GM12874 (cell line): ENCODE data around the gene JAGN1.

Experiments used
- TF ChIP-seq, protein P1 (sequence below): IDR thresholded peaks from 2 replicates; pipeline ENCODE4 v1.5.1; 2011; ENCODE audit warnings: low read depth, mild to moderate bottlenecking, control low read depth, low read length, moderate library complexity; ENCODE audit not compliant: insufficient read depth

The JAGN1 gene

DNA sequence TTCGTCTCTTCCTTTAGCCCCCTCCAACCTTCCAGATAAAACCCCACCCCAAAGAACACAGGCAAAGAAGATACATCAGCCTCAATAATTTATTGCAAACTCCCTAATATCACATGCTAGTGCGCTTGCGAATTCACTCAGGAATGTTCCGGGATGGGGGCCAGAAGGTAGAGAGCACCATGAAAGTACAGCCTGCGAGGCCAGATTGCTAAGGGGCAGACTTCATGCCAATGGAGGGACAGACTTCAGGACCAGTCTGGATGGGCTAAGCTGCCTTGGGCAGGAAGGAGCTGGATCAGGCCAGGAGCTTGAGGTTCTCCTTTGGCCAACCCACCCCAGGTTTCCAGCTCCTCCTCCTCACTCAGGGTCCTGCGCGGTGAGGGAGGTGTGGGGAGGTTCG, 23.8 kb upstream of the JAGN1 start:
- TF ChIP-seq, protein P1, sequence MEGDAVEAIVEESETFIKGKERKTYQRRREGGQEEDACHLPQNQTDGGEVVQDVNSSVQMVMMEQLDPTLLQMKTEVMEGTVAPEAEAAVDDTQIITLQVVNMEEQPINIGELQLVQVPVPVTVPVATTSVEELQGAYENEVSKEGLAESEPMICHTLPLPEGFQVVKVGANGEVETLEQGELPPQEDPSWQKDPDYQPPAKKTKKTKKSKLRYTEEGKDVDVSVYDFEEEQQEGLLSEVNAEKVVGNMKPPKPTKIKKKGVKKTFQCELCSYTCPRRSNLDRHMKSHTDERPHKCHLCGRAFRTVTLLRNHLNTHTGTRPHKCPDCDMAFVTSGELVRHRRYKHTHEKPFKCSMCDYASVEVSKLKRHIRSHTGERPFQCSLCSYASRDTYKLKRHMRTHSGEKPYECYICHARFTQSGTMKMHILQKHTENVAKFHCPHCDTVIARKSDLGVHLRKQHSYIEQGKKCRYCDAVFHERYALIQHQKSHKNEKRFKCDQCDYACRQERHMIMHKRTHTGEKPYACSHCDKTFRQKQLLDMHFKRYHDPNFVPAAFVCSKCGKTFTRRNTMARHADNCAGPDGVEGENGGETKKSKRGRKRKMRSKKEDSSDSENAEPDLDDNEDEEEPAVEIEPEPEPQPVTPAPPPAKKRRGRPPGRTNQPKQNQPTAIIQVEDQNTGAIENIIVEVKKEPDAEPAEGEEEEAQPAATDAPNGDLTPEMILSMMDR = no peak

DNA sequence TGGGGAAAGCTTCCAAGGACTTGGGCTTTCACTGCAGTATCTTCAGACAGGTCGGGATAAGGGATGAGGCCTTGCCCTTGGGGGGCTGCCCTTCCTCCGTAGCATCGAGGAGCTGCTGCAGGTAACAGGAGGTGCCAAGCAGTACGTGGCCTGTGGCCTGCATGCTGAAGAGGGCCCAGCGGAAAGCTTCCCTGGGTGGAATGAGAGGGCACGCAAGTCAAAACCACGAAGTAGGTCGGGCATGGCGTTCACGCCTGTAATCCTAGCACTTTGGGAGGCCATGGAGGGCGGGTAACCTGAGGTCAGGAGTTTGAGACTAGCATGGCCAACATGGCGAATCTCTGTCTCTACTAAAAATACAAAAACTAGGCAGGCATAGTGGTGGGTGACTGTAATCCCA, 23.3 kb upstream of the JAGN1 start:
- TF ChIP-seq, protein P1 = no peak

DNA sequence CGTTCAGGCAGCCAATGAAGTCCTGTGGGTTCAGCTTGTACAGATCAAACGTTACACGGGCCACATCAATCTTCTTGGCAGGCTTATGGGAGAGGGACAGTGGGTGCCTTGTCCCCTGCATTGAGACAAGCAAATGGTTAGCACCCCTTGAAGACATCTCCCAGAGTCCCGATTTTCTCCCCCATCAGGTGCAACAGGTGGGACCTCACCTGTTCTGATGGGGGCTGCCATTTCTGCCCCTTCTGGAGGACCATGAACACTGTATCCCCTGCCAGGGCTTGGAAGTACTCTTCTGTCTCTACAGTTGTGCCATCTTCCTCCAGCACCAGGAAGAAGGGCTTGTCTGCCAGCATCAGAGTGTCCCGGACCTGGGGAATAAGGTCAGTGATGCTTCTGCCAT, 20.5 kb upstream of the JAGN1 start:
- TF ChIP-seq, protein P1 = no peak

DNA sequence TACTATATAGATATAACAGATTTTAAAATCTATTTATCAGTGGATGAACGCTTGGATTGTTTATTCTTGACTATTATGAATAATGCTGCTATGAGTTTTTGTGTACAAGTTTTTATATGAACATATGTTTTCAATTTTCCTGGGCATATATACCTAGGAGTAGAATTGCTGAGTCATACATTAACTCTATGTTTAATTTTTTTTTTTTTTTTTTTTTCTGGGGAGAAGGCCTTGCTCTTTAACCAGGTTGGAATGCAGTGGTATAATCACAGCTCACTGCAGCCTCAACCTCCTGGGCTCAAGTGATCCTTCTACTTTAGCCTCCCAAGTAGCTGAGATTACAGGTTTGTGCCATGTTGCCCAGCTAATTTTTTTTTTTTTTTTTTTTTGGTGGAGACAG, 19.4 kb upstream of the JAGN1 start:
- TF ChIP-seq, protein P1 = no peak

DNA sequence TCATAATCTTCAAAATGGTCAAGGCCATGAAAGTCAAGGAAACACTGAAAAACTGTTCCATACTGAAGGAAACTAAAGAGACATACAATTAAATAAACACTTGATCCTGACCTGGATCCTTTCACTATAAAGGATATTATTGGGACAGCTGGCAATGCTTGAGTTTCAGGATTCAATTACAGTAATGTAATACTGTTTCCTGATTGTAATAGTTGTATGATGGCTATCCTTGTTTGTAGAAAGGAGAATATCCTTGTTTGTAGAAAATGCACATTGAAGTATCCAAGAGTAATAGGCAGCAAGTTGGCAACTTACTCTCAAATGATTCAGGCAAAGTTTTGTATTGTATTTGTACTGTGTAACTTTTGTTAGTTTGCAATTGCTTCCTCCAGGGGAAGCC, 15.0 kb upstream of the JAGN1 start:
- TF ChIP-seq, protein P1 = no peak

DNA sequence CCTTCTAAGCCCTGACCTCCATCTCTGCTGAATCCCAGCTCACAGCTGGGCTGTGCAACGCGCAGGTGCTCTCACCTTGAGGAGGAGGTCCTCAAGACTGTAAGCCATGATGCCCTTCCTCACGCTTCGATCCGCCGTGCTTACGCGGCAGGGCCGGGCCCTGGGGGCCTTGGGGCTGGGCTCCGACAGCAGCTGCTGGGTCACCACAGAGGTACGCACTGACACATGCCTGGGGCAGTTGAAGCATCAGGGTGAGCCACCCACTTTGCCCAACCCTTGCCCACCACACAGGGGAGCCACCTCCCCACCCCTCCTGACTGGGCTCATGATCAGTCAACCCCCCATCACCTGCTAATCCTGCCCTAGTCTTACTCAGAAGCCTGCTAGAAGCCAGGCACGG, 13.4 kb upstream of the JAGN1 start:
- TF ChIP-seq, protein P1 = no peak

DNA sequence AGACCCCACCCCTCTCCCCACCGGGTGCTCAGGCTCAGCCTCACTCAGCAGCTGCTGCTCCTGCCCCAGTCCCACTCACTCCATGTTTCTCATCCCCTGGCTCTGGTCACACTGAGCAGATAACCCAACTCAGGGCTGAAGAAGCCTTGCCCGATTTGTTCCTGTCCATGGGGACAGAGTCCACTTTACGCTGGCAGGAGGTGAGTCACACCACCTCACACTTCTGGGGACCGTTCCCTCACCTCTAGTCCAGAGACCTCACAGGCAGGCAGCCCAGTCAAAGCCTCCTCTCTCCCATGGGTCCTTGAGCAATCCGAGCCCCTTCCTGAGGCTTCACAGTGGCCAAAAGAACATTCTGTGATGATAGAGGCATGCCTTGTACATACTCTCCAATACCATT, 11.7 kb upstream of the JAGN1 start:
- TF ChIP-seq, protein P1 = no peak

DNA sequence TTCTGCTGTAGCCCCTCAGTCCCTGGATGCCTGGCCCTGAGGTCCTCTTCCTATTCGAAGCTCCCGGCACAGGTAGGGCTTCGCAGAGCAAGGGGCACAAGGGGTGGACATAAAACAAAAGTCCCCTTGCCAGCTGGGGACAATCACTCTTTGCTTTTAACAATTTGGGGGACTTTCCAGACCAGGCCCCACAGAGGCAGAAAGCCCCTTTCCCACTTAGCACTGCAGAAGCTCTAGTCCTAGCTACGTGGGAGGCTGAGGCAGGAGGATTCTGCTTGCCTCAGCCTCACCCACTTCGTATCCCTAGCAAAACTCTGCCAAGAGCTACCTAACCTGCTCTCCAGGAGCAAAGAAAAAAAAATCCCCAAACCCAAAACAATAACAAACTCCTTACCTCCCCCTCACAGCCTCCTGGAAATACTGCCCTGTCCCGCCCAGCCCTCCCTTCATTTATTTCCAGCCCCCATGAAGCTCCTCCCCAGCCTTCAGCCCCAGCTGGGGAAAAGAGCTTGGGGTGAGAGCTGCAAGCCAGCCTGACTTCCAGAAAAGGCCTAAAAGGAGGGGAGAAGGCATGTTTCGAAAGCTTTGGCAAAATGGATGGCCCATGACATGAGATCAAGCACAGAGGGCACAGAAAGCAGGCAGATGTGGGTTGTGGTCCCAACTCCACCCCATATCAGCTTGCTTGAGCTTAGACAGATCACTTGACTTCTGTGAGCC, 10.4 kb upstream of the JAGN1 start, which contains the start of gene CIDEC:
Gene CIDEC (minus strand): TSS at position 424 of the 720 bp plus-strand sequence. CDS start 1,767 bp downstream, outside the sequence.
- TF ChIP-seq, protein P1 = no peak
